ENCODE measurements around the gene KRT75.

The KRT75 gene

GRCh38 chr12:52407918-52408317, 26.3 kb downstream of the KRT75 start:
- no peak for TF ChIP-seq CTCF (conservative IDR thresholded peaks at IDR 0.05; ENCODE audit: low read depth, low read length)
- no peak for DNase-seq (ENCODE audit: low read depth)
- no peak overlapping the region for H3K4me3 ChIP-seq (ENCODE audit: low read length)

- H3K4me3 ChIP-seq (ENCODE audit: low read length), result no peak within 1 kb of the TSS
- TF ChIP-seq CTCF (conservative IDR thresholded peaks at IDR 0.05; ENCODE audit: low read depth, low read length), result no peak
- DNase-seq (ENCODE audit: low read depth), result no peak
Observed at GRCh38 chr12:52405922-52406385, 28.2 kb downstream of the KRT75 start, which contains the start of gene KRT82. Gene KRT82, minus strand, starts transcription at chr12:52406335. Its CDS starts 58 bp downstream, at chr12:52406277.

- no peak for TF ChIP-seq CTCF (conservative IDR thresholded peaks at IDR 0.05; ENCODE audit: low read depth, low read length)
- DNase-seq (ENCODE audit: low read depth), result no peak
- H3K4me3 ChIP-seq (ENCODE audit: low read length), result no peak overlapping the region
Observed at GRCh38 chr12:52404951-52405350, 29.2 kb downstream of the KRT75 start.

GRCh38 chr12:52403561-52403960, 30.6 kb downstream of the KRT75 start:
- DNase-seq (ENCODE audit: low read depth), result no peak
- TF ChIP-seq CTCF (conservative IDR thresholded peaks at IDR 0.05; ENCODE audit: low read depth, low read length), result no peak
- no peak overlapping the region for H3K4me3 ChIP-seq (ENCODE audit: low read length)

GRCh38 chr12:52402873-52403540, 31.2 kb downstream of the KRT75 start:
- TF ChIP-seq CTCF (conservative IDR thresholded peaks at IDR 0.05; ENCODE audit: low read depth, low read length), result no peak
- DNase-seq (ENCODE audit: low read depth), result no peak
- no peak overlapping the region for H3K4me3 ChIP-seq (ENCODE audit: low read length)

- no peak for DNase-seq (ENCODE audit: low read depth)
- no peak for TF ChIP-seq CTCF (conservative IDR thresholded peaks at IDR 0.05; ENCODE audit: low read depth, low read length)
- H3K4me3 ChIP-seq (ENCODE audit: low read length), result no peak overlapping the region
Observed at GRCh38 chr12:52402377-52402776, 31.8 kb downstream of the KRT75 start.

GRCh38 chr12:52401926-52402325, 32.2 kb downstream of the KRT75 start:
- DNase-seq (ENCODE audit: low read depth), result no peak
- no peak overlapping the region for H3K4me3 ChIP-seq (ENCODE audit: low read length)
- no peak for TF ChIP-seq CTCF (conservative IDR thresholded peaks at IDR 0.05; ENCODE audit: low read depth, low read length)

Measured in retinal pigment epithelial cell (primary cell).